ENCODE results near the gene FAM236A.
"Not testable (repeated sequence)": the region's sequence is repeated elsewhere in the genome, so short reads cannot be mapped to it uniquely, and the experiment has no call there.

Gene FAM236A

DNA sequence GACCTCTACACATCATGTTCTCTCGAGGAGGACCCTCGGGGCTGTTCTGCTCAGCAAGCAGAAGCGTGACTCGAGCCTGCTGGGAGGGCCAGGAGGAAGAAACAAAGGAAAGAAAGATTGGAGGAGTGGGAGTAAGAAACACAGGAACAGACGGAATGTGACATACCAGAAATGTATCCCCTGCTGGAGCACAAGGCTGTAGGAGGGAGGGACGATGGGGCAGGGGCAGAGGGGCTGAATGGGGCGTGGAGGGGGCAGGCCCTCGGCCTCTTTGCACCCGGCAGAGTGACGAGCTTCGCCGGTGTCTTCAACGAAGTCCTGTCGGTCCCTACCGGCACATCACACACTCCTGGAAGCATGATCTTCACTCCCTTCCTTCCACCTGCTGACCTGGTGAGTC, at the start of gene FAM236A:
FAM236A (plus strand) TSS at position 301 of the 400 bp plus-strand sequence; CDS start at position 358, 57 bp downstream.
- DNase-seq (ENCODE audit: low read depth) = not testable (repeated sequence)

DNA sequence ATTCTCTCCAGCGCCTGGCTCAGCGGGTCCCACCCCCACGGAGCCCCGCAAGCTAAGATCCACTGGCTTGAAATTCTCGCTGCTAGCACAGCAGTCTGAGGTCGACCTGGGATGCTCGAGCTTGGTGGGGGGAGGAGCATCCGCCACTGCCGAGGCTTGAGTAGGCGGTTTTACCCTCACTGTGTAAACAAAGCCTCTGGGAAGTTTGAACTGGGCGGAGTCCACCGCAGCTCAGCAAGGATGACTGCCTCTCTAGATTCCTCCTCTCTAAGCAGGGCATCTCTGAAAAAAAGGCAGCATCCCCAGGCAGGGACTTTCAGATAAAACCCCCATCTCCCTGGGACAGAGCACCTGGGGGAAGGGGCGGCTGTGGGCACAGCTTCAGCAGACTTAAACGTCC, 48.3 kb upstream of the FAM236A start:
- DNase-seq (ENCODE audit: low read depth) = not testable (repeated sequence)

DNA sequence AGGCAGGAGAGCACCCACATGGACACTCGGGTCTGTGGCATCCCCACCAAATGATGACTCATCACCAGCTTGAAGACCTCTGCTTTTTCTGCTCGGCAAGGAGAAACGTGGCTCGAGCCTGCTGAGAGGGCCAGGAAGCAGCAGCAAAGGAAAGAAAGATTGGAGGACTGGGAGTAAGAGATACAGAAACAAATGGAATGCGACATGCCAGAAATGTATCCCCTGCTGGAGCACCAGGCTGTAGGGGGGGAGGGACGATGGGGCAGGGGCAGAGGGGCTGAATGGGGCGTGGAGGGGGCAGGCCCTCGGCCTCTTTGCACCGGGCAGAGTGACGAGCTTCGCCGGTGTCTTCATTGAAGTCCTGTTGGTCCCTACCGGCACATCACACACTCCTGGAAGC, 25.7 kb upstream of the FAM236A start, which contains the start of gene FAM236C:
FAM236C (plus strand) TSS at position 301 of the 400 bp plus-strand sequence. CDS start 100 bp downstream, outside the sequence.
- DNase-seq (ENCODE audit: low read depth) = not testable (repeated sequence)

DNA sequence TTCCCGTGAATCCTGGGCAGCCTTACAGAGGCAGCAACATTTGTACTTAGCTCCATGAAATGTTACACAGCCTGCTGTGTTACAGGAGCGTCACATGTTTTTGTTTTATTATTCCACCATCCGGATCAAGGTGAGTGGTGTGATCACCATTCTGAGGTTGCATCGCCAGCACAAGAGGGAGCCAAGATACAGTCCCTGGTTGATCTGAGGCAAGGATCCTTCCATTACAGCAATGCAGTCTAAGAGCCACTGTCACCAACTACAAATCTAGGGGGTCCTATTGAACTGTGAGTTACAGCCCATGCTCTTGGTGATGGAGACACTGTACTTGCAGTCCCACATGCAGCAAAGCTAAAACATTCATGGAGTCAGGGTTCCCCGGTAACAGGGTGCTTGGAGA, 21.9 kb upstream of the FAM236A start:
- not testable (repeated sequence) for DNase-seq (ENCODE audit: low read depth)

DNA sequence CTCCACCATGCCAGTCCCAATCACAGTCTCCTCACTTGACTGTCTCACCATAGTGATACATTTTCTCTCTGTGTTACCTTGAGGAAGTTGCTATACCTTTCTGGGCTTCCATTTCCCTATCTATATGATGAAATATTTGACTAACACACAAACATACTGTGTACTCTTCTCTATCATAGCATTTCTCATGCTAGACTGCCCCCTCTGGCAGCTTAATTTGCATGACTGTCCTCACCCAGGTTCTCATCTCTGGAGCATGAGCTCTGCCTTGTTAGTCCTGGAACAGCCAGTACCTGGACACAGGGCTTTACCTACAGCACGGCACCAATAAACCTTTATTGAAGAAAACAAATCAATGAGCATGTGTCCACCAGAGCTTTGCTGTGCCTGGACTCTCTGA, 5.7 kb upstream of the FAM236A start:
- DNase-seq (ENCODE audit: low read depth) = not testable (repeated sequence)

DNA sequence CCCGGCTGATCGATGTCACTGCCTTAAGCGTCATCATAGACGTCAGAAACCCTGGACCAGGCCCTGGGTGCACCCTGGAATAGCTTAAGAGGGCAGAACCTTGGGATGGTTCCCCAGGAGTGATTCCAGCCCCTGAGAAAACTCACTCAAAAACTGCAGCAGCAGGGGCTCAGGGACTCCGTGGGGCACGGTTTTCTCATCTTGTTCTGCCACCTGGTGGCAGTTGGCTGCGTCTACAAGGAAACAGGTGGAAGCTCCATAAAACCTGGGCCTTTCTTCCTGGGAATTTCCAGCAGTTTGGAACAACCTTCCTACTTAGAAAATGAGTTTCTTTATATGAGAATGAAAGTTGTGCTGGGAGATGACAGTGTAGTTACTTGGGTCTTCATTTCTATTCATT, 1.6 kb upstream of the FAM236A start:
- DNase-seq (ENCODE audit: low read depth) = not testable (repeated sequence)

DNA sequence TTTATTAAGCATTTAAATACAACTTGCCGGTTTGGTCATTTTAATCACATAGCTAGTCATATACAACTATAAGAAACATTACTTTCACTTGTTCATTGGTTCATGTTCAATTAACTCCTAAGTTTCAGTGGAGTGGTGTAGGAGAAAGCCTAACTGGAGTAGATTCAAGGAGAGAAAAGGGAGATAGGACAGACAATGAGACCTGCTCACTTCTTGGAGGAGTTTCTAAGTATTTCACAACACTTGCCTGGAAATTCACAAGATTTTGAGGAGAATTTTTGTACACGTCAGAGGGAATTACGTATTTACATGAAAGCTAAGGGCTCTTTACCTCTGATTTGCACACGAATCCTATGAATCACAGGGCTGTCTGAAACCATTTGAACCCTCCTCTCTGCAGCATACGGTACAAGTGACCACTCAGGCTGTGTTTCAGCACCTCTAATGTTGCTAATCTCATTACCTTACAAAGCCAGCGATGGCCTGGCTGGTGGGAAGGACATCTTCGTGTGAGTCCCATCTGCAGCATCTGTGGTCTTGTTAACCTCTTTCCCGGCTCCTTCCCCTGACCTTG, 1.0 kb upstream of the FAM236A start:
- not testable (repeated sequence) for DNase-seq (ENCODE audit: low read depth)

DNA sequence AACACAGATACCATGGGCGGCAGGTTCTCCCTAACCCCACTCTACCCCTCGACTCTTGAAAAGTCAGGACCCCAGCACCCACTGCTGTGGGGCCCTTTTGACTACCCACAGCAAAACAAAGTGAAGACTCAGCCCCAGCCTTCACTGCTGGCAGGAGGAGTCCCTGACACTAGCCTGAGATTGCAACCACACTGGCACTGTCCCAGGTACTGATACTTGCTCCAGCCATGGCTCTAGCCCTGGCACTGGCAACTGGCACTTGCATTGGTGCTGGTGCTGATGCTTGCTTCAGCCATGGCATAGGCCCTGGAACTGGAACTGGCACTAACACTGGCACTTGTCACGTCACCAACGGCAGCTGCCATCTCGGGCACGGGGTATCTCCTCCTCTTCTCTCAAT, 4.3 kb downstream of the FAM236A start:
- DNase-seq (ENCODE audit: low read depth) = not testable (repeated sequence)

DNA sequence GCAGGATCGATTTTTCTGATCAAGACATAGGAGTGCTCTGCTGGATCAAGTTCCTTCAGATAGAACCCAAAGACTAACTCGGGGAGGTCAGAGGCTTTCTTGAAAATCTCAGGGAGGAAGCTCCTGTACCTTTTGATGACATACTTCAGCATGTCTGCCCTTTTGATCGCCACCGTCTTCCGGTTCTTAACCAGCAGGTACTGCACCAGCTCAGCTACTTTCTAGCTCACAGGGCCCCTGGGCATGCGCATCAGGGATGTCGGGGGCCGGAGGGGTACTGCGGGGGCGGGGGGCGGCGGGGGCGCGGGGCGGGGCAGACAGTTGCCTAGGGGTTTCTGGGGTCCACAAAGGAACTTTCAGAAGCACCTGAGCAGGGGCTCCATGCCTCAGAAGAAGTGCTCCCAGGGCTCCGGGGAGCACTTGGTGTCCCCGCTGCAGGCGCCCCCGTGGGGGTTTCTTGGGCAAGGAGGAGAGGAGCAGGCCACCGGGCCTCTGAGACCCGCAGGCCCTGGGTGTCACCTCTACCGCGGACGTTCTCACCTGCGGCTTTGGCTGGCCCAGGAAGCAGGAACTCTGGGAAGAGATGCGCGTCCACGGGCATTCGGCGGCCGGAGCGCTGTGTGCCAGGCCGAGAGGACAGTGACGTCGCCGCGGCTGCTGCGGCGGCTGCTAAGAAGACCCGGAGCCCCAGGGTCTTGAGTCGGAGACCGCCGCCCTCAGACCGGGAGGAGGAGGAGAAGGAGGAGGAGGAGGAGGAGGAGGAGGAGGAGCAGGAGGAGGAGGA, 5.2 kb downstream of the FAM236A start:
- DNase-seq (ENCODE audit: low read depth) = not testable (repeated sequence)

DNA sequence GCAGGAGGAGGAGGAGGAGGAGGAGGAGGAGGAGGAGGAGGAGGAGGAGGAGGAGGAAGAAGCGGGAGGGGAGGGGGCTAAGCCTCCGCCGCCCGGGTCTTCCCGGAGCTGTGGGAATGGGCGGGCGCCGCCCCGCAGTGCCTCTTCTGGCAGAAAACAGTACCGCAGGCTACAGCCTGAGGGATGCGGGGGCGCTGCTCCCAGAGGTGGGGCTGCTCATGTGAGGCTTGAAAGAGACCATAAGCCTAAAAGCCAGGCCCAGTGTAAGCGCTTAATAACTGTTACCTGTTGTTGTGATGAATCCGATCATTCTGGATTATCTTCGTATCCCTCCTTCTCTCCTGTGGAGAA, 5.8 kb downstream of the FAM236A start, which contains the start of gene DMRTC1:
DMRTC1 (minus strand) TSS at position 19 of the 351 bp plus-strand sequence. CDS start 68,143 bp downstream, outside the sequence.
- DNase-seq (ENCODE audit: low read depth) = not testable (repeated sequence)

DNA sequence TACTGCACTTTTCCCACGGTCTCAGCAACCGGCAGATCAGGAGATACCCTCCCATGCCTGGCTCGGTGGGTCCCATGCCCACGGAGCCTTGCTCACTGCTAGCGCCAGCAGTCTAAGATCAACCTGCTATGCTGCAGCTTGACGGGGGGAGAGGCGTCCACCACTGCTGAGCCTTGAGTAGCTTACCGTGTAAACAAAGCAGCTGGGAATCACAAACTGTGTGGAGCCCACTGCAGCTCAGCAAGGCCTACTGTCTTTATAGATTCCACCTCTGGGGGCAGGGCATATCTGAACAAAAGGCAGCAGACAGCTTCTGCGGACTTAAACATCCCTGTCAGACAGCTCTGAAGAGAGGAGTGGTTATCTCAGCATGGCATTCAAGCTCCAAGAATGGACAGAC, 22.0 kb downstream of the FAM236A start:
- DNase-seq (ENCODE audit: low read depth) = not testable (repeated sequence)

DNA sequence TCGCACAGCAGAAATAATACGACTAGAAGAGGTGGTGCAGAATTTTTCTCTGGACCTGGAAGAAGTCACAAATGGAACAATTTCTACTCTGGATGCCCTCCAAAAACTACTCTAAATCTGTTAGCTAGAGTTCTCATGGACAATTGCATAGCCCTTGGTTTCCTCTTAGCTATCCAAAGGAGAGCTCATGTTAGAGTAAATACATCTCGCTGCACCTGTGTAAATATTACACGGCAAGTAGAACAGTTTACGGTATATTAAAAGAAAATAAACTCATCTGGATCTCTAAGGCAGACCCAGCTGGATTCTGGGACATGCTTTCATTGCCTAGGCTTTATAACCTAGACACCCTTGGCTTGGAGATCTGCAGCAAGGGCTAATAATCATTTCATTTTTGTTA, 33.9 kb downstream of the FAM236A start:
- DNase-seq (ENCODE audit: low read depth) = not testable (repeated sequence)

DNA sequence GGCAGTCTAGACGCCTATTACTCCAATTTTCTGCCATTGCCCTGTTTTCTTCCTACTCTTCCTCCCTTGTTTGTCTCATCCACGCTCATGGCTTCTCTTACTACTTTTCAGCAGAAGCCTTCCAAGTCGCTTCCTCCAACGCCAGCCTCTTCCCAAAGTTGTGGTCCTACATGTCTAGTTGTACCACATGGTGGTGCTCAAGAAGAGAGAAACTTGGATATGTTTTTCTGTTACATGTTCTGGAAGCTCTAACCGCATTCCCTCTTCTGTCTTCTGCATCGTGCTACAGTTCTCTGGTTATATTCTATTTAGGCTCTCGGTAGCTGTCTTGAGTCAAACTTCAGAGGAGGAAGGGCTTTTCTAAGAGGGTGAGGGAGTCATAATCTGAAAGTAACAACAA, 36.9 kb downstream of the FAM236A start:
- not testable (repeated sequence) for DNase-seq (ENCODE audit: low read depth)

DNA sequence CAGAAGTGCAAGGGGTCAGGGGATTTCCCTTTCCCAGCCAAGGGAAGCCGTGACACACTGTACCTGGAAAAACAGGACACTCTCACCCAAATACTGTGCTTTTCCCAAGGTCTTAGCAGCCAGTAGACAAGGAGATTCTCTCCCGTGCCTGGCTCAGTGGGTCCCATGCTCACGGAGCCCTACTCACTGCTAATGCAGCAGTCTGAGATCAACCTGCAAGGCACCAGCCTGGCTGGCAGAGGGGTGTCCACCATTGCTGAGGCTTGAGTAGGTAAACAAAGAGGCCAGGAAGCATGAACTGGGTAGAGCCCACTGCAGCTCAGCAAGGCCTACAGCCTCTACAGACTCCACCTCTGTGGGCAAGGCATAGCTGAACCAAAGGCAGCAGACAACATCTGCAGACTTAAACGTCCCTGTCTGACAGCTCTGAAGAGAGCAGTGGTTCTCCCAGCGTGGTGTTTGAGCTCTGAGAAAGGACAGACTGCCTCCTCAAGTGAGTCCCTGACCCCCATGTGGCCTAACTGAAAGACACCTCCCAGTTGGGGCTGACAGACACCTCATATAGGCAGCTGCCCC, 43.0 kb downstream of the FAM236A start:
- DNase-seq (ENCODE audit: low read depth) = not testable (repeated sequence)
